Measurements from ENCODE around the gene SNX8.

DNA sequence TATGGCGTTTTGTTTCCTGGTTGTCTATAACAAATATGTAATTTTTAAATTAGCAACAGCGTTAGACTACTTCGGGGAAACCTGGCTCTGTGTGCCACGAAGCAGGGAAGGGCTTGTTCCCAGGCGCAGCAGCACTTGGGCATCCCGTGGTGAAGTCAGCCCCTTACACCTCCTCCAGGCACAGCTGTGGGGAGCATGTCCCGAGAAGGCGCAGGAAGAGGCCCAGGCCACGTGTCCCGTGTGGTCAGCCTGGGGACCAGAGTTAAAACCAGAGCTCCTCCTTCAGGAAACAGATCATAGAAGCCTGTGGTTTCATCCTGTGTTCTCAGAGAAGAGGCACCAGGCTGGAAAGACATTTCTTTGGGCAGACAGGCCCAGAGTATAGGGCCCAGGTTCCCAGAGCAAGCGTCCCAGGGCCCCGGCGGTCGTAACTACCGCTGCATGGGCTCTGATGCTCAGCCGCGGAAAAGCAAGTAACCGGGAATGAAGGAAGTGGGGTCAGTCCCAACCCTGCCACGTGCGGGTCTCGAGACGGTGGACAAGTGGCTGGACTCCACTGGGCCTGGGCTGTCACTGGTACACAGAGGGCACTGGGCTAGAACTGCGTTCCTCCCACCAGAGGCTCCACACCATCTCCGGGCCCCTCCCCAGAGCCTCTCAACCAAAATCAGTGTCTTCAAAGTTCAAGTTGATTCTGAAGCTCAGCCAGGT lies 65.1 kb downstream of the SNX8 start:
- TF ChIP-seq KDM1A (IDR thresholded peaks at IDR 0.05; ENCODE audit: low read depth), result no peak
- TF ChIP-seq ZSCAN20 (CRISPR knock-in tag; IDR thresholded peaks at IDR 0.05), result no peak
- no peak for TF ChIP-seq EP300 (IDR thresholded peaks at IDR 0.05)
- TF ChIP-seq, protein P1, sequence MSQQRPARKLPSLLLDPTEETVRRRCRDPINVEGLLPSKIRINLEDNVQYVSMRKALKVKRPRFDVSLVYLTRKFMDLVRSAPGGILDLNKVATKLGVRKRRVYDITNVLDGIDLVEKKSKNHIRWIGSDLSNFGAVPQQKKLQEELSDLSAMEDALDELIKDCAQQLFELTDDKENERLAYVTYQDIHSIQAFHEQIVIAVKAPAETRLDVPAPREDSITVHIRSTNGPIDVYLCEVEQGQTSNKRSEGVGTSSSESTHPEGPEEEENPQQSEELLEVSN (IDR thresholded peaks at IDR 0.05; ENCODE audit: borderline replicate concordance, low read depth), result no peak
- TF ChIP-seq, protein P2, sequence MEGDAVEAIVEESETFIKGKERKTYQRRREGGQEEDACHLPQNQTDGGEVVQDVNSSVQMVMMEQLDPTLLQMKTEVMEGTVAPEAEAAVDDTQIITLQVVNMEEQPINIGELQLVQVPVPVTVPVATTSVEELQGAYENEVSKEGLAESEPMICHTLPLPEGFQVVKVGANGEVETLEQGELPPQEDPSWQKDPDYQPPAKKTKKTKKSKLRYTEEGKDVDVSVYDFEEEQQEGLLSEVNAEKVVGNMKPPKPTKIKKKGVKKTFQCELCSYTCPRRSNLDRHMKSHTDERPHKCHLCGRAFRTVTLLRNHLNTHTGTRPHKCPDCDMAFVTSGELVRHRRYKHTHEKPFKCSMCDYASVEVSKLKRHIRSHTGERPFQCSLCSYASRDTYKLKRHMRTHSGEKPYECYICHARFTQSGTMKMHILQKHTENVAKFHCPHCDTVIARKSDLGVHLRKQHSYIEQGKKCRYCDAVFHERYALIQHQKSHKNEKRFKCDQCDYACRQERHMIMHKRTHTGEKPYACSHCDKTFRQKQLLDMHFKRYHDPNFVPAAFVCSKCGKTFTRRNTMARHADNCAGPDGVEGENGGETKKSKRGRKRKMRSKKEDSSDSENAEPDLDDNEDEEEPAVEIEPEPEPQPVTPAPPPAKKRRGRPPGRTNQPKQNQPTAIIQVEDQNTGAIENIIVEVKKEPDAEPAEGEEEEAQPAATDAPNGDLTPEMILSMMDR (IDR thresholded peaks at IDR 0.05), result no peak
- TF ChIP-seq SREBF2 (IDR thresholded peaks at IDR 0.05), result no peak

All from A549 (cell line).